GM19395 (cell line): ENCODE results near the gene OR2D2.
"Not testable (repeated sequence)": the region's sequence is repeated elsewhere in the genome, so short reads cannot be mapped to it uniquely, and the experiment has no call there.

Experiments used
- ATAC-seq: cut with Tn5 transposase; IDR thresholded peaks from one replicate; pipeline ENCODE4 v1.9.1; 2021; ENCODE audit warnings: mild to moderate bottlenecking, moderate library complexity; ENCODE audit not compliant: unreplicated experiment

Gene OR2D2, protein sequence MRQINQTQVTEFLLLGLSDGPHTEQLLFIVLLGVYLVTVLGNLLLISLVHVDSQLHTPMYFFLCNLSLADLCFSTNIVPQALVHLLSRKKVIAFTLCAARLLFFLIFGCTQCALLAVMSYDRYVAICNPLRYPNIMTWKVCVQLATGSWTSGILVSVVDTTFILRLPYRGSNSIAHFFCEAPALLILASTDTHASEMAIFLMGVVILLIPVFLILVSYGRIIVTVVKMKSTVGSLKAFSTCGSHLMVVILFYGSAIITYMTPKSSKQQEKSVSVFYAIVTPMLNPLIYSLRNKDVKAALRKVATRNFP

DNA sequence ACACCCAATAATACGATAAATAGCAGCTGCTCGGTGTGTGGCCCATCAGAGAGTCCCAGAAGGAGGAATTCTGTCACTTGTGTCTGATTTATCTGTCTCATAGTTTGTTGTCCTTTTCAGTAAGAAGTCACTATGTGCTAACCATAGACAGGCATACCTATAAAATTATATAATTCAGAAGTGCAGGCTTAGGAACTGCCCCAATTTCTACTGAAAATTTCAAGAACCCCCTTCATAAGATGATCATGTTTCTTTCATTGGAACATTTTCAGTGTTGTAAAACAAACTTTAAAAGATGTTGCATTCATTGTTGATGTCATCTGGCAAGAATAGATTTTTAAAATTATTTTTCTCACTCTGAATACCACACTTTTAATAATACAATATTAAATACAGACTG is at the start of gene OR2D2:
Gene OR2D2, minus strand, starts transcription at position 101 of the 400 bp plus-strand sequence. Its CDS starts 0 bp downstream, at position 101.
- ATAC-seq: no peak

DNA sequence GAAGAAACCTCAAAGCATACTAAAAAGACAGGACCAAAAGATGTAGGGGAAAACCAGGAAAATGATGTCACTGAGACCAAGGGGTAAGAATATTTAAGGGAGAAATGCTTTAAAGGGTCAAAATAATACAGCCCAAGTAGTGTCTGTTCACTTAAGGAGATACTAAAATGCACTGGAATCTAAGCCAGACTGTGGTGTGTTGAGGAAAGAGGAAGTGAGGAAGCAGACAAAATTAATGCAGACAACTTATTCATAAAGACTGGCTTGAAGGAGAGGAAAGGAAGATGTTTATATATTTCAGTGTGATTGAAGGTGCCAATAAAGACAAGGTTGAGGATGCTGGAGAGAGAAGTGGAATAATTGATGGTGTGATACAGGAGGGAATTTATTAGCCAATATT is 49.7 kb upstream of the OR2D2 start:
- ATAC-seq: no peak

- no peak for ATAC-seq
These were observed 39.8 kb upstream of the OR2D2 start for GRCh38 chr11:6932145-6932544.

DNA sequence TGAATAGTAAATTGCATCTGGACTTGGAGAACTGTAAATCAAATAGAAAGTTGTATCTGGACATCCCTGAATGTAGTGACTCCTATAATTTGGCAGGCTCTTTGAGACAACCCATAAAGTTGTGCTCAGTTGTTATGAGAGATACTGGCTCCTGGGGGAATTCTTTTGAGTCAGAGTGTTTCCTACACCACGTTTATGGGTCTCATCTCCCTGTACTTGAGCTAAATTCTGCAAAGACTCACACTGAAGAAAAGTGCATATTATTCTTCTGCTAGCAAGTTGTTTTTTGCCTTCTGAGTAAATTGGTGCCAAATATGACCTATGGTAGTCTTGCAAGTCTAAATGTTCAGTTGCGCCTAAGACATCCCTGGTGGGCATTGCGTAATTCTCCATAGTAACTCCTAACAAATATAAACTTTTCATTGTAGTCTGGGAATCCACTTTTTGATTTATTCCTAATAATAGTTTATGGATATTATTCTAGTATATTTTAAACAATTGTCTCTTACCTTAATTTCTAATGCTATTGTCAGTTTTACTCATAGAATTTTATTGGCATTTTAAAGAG is 38.9 kb upstream of the OR2D2 start:
- no peak for ATAC-seq

GRCh38 chr11:6928916-6929315 is 36.6 kb upstream of the OR2D2 start:
- ATAC-seq: no peak

GRCh38 chr11:6927030-6927617 is 34.8 kb upstream of the OR2D2 start:
- ATAC-seq: peak; percentile 78

- peak; percentile 72 for ATAC-seq
These were observed 34.1 kb upstream of the OR2D2 start, which contains the start of gene ZNF215 for GRCh38 chr11:6926208-6927029. TSS of gene ZNF215 (plus strand) at chr11:6926426. CDS start at chr11:6932273, 5,847 bp downstream.

DNA sequence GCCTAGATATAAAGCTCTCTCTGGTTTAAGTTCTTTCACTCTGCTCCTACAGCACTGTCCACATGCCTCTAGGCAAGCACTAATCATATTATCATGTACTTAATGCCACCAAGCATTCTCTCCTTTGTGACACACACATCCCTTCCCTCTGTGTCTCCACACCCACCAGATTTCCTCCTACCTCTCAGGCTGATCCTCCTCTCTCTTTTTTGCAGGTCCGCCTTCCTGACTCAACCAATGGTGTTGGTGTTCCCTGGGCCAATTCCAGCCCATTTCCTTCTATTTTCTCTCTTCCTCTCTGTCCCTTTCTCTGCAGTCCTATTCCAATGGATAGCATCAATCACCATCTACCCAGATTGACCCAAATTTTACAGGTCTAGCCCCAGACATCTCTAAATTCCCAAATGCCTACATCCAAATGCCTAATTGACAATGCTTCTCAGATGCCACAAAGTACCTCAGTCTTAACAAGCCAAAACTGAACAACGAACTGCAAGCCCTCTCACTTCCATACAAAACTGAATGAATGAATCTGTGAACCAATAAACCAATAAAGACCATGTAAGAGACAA is 33.4 kb upstream of the OR2D2 start:
- ATAC-seq: peak; percentile 24

DNA sequence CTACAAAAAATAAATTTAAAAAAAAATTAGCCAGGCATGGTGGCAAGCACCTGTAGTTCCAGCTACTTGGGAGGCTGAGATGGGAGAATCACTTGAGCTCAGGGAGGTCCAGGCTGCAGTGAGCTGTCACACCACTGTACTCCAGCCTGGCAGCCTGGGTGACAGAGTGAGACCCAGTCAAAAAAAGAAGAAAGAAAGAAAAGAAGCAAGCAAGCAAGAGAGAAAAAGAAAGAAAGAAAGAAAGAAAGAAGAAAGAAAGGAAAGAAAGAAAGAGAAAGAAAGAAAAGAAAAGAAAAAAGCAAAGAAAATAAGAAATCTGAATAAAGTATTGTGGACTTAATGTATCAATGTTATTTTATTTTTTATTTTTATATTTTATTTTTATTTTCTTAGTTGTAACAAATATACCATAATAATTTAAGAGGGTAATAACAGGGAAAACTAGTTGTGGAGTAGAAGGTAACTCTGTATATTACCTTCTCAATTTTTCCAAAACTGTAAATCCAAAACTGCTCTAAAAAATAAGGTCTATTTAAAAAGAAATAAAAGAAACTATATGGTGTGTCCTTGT is 32.8 kb upstream of the OR2D2 start:
- ATAC-seq: no peak

DNA sequence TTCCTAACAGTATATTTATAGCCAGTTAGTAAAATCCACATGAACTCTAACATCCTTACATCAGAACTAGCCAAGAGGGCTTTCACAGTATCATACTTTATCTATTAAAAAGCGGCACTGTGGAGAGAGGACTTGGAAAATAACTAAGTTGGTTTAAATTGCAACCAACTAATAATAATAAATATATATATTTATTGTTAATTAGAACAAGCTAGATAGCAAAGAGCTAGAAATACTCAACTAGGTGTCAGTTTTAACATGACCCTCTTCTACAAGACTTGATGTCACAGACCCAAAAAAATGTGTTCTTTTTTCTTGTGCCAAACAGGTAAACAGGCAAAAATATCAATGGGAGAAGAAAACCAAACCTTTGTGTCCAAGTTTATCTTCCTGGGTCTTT is 28.4 kb upstream of the OR2D2 start, which contains the start of gene OR2D3:
Gene OR2D3, plus strand, starts transcription at position 301 of the 400 bp plus-strand sequence. Its CDS starts 0 bp downstream, at position 301.
- ATAC-seq: no peak

GRCh38 chr11:6919698-6920097 is 27.4 kb upstream of the OR2D2 start:
- no peak for ATAC-seq

- ATAC-seq: no peak
These were observed 19.6 kb upstream of the OR2D2 start for GRCh38 chr11:6911948-6912347.

- no peak for ATAC-seq
These were observed 19.1 kb upstream of the OR2D2 start for GRCh38 chr11:6911378-6911777.

DNA sequence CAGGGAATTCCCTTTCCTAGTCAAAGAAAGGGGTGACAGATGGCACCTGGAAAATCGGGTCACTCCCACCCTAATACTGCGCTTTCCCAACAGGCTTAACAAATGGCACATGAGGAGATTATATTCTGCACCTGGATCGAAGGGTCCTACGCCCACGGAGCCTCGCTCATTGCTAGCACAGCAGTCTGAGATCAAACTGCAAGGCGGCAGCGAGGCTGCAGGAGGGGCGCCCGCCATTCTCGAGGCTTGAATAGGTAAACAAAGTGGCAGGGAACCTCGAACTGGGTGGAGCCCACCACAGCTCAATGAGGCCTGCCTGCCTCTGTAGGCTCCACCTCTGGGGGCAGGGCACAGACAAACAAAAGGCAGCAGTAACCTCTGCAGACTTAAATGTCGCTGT is 12.5 kb upstream of the OR2D2 start:
- not testable (repeated sequence) for ATAC-seq

DNA sequence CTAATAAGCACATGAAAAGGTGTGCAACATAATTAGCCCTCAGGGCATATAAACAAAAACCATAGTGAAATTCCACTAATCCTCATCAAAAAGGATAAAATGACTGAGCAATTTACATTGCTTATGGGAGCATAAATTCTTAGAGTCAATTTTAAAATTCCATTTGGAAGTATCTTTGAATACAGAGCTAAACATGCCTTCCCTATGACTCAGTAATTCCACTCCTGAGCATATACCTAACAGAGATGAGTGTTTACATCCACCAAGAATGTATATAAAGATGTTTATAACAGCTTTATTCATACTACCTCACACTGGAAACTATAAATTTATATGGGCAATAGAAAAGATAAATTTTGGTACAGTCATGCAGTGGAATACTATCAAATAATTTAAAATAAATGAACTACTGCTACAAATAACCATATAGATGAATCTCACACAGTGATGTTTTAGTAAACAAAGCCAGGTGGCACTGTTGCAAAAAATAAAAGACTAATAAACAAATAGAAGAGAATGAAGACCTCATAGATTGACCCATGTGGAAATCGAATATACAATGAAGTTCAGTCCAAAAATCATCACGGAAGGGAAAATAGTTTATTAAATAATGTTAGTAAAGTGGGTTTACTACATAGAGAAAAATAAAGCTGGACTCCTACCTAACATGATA is 8.2 kb upstream of the OR2D2 start:
- no peak for ATAC-seq

GRCh38 chr11:6898911-6899310 is 6.6 kb upstream of the OR2D2 start:
- no peak for ATAC-seq

- peak; percentile 97 for ATAC-seq
These were observed 2.7 kb upstream of the OR2D2 start for GRCh38 chr11:6895010-6895409.

DNA sequence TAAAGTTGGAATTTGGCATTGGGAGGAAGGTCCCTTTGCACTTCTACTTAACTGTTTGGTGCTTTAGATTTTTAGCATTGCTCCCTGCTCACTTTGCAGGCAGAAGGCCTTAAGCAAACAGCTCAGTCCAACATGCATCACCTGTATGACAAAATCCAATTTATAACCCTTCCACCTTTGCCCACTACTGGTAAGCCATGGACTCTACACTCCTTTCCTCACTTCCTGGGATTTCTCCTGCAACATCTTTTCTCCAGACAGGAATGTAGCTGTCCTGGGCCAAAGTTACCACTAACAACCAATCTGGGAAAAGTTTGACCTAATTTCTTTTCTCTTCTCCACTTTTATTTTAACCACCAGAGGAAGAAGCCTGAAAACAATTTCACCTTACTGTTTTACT is 1.8 kb upstream of the OR2D2 start:
- no peak for ATAC-seq

GRCh38 chr11:6889835-6890234 is 2.5 kb downstream of the OR2D2 start:
- ATAC-seq: peak; percentile 57

DNA sequence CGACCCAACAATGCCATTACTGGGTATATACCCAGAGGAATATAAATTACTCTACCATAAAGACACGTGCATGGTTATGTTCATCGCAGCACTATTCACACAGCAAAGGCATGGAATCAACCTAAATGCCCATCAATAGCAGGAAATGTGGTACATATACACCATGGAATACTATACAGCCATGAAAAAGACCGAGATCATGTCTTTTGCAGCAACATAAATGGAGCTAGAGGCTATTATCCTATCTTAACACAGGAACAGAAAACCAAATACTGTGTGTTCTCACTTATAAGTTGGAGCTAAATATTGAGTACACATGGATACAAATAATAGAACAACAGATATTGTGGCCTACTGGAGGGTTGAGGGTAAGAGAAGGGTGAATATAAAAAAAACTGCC is 3.5 kb downstream of the OR2D2 start:
- ATAC-seq: no peak
